ENCODE results near the gene CYP21A2.

Gene CYP21A2

DNA sequence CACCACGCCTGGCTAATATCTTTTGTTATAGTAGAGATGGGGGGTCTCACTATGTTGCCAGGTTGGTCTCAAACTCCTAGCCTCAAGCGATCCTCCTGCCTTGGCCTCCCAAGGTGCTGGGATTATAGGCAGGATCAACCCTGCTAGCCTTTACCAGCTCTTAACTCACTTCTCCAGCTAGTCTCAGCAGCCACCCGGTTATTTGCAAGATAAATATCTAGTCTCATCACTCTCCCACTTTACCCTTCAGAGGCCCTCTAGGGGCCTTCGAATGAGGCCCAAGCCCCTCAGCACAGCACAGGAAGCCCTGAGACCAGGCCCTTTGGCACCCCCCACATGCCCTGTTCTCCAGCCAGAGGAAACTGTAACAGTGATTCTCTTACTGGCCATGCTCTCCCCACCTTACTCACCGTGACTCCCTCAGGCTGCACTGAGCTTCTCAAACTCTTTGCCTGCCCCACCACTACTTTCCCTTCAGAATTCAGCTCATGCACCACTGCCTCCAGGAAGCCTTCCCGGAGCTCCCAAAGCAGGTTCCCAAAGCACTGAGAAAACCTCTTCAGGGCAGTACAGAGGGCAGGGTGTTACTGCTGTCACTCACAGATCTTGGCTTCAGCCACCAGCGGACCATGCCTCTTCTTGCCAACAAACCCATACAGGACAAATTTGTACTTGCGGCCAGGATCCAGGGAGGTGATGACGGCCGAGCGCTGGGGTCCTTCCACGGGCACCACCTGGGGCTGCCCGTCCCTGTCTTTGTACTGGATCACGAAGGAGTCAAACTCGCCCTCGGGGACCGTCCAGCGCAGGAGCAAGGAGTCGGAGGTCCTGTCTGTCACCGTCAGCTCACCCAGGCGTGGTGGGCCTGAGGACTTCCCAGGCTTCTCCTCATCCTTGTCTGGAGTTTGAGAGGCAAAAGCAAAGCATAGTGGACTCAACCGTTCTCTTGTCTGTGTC lies 45.9 kb downstream of the CYP21A2 start:
- no peak for DNase-seq

GRCh38 chr6:32084780-32085179 lies 46.6 kb downstream of the CYP21A2 start:
- no peak for DNase-seq

DNA sequence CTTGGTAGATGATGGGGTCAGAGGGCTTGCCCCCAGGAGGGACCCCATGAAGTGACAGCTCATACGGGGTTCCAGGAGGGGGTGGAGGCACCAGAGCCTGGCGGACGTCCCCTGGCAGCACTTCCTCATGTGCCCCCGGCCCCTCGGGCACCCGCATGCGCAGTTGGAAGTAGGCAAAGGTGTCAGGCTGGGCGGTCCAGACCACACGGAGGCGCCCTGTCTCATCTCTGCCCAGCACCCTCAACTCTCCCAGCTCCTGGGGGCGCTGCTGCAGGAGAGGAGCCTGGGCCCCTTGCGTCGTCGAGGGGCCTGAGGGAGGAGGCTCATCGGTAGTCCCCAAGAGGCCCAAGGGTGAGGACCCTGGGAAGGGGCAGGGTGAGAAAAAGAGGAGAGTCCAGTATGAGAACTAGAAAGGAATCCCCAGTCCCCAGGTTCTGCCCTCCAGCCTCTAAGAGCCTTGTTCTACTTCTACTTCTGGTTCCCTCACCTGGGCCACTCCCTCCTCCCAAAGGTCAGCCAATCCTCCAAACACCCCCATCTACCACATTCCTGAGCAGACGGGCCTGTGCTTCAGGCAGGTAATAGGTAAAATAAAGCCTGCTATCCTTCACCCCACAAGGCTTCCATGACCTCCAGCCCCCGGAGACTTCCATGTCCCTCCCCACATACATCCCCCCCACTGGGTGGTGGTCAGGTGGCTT lies 47.7 kb downstream of the CYP21A2 start:
- no peak for DNase-seq

DNA sequence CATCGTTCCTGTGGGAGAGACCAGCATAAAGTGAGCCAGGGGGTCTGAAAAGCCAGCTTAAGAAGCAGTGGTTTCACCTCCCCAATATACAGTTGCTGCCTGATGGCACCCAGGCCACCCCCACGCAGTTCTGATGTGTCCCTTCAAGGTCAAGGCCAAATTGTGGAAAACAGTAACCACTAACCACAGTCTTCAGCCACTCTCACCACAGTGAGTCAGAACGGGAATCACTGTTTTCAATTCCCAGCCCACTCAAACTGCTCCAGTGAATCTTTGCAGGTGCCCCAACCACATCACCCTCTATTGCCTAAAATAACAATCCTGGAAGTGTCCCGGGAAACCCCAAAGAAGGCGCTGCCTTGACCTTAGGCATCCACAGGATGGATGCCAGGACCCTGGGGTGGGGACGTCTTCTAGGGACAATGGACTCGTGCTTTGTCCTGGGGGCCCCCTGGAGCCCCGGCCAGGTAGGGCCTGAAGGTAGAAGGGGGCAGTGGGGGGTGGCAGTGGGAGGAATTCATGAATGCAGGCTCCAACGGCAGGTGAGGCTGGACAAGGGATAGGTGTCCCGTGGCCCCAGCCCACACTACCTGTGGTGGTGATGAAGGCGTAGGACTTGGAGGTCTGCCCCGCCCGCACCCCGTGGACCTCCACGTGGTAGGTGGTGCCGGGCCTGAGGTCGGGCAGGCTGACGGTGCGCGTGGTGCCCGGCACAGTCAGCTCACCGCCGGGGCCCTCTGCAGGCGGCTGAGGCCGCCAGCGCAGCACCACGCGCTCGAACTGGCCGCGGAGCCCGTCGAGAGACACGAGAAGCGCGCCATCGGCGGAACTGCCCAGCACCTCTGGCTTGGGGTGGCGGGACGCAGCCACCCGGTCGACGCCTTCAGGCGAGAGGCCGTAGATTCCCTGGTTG lies 48.7 kb downstream of the CYP21A2 start:
- DNase-seq = no peak

GRCh38 chr6:32087574-32088486 lies 49.6 kb downstream of the CYP21A2 start:
- peak; percentile 65 to 70 for DNase-seq

- DNase-seq = no peak
These were observed 50.4 kb downstream of the CYP21A2 start for GRCh38 chr6:32088487-32089049.

GRCh38 chr6:32089082-32089828 lies 51.0 kb downstream of the CYP21A2 start:
- DNase-seq = no peak
